ENCODE data around the gene ERC2. TPM values are rescaled to one million over a fixed set of nuclear protein-coding genes. Genes with fewer than 3 reads are reported as not detected.

ERC2 gene
- total RNA-seq, 2 donors from 2014 or later, result 16.1 to 22.8 TPM

GRCh38 chr3:55658690-55659562, 809.3 kb downstream of the ERC2 start:
- no peak overlapping the region for H3K4me3 Mint-ChIP-seq
- no peaks in the 10 kb centered on the region for H3K9me3 Mint-ChIP-seq
- H3K27ac ChIP-seq (ENCODE audit: low read depth, low read length), result no peak overlapping the region
- no peak overlapping the region for H3K9ac ChIP-seq (ENCODE audit: extremely low read depth, low read length, poor library complexity, severe bottlenecking)
- 52 to 56% methylated on average over 6 to 8 of the region's 8 CpGs for WGBS, 2 experiments (ENCODE audit: insufficient coverage in 1 of 2, insufficient read length in 1 of 2)
- H3K36me3 ChIP-seq (ENCODE audit: control insufficient read depth, insufficient read depth, low read length), result no peaks in the 10 kb centered on the region
- peak; percentile 37 for TF ChIP-seq CTCF (conservative IDR thresholded peaks at IDR 0.05)
- no peaks in the 10 kb centered on the region for H3K27me3 ChIP-seq (ENCODE audit: control insufficient read depth, insufficient read depth, low read length, poor library complexity, severe bottlenecking)
- H3K27me3 Mint-ChIP-seq (ENCODE audit: insufficient read depth), result no peaks in the 10 kb centered on the region
- H3K36me3 Mint-ChIP-seq (ENCODE audit: low read depth), result no peaks in the 10 kb centered on the region
- DNase-seq, result peak; percentile 69
- H3K4me1 ChIP-seq (ENCODE audit: control insufficient read depth, insufficient read depth, low read length), result no peaks in the 10 kb centered on the region
- H3K9me3 ChIP-seq (ENCODE audit: control insufficient read depth, low read length), result no peaks in the 10 kb centered on the region
- H3K27ac Mint-ChIP-seq, result no peak overlapping the region
- H3K4me3 ChIP-seq (ENCODE audit: low read length), result no peak overlapping the region
- peaks cover 22% of the 10 kb centered on the region for H3K4me1 Mint-ChIP-seq

- H3K27ac Mint-ChIP-seq, result no peak overlapping the region
- DNase-seq, result no peak
Observed at GRCh38 chr3:55658270-55658669, 810.0 kb downstream of the ERC2 start.

GRCh38 chr3:55655544-55655943, 812.7 kb downstream of the ERC2 start:
- no peak for TF ChIP-seq CTCF (conservative IDR thresholded peaks at IDR 0.05)
- Histone ChIP-seq H3K4me3 (ENCODE audit: low read length) (no peak overlapping the region), H3K9me3 (ENCODE audit: control insufficient read depth, low read length) (no peaks in the 10 kb centered on the region), H3K9ac (ENCODE audit: extremely low read depth, low read length, poor library complexity, severe bottlenecking) (no peak overlapping the region), H3K36me3 (ENCODE audit: control insufficient read depth, insufficient read depth, low read length) (no peaks in the 10 kb centered on the region), H3K27ac (ENCODE audit: low read depth, low read length) (no peak overlapping the region), H3K27me3 (ENCODE audit: control insufficient read depth, insufficient read depth, low read length, poor library complexity, severe bottlenecking) (no peaks in the 10 kb centered on the region), H3K4me1 (ENCODE audit: control insufficient read depth, insufficient read depth, low read length) (no peaks in the 10 kb centered on the region)
- Mint-ChIP-seq H3K27ac (no peak overlapping the region), H3K4me1 (peaks cover 17% of the 10 kb centered on the region), H3K4me3 (no peak overlapping the region), H3K9me3 (no peaks in the 10 kb centered on the region), H3K27me3 (ENCODE audit: insufficient read depth) (peaks cover 14% of the 10 kb centered on the region), H3K36me3 (ENCODE audit: low read depth) (no peaks in the 10 kb centered on the region)
- DNase-seq, result no peak
- 90 to 100% methylated on average over 1 of the region's 1 CpG for WGBS, 2 experiments (ENCODE audit: insufficient coverage in 1 of 2, insufficient read length in 1 of 2)

More at GRCh38 chr3:55658270-55658669, 810.0 kb downstream of the ERC2 start:
- Histone ChIP-seq H3K9me3 (ENCODE audit: control insufficient read depth, low read length) (no peaks in the 10 kb centered on the region), H3K36me3 (ENCODE audit: control insufficient read depth, insufficient read depth, low read length) (no peaks in the 10 kb centered on the region), H3K9ac (ENCODE audit: extremely low read depth, low read length, poor library complexity, severe bottlenecking) (no peak overlapping the region), H3K27me3 (ENCODE audit: control insufficient read depth, insufficient read depth, low read length, poor library complexity, severe bottlenecking) (no peaks in the 10 kb centered on the region), H3K4me1 (ENCODE audit: control insufficient read depth, insufficient read depth, low read length) (no peaks in the 10 kb centered on the region), H3K4me3 (ENCODE audit: low read length) (no peak overlapping the region), H3K27ac (ENCODE audit: low read depth, low read length) (no peak overlapping the region)
- Mint-ChIP-seq H3K36me3 (ENCODE audit: low read depth) (no peaks in the 10 kb centered on the region), H3K4me3 (no peak overlapping the region), H3K27me3 (ENCODE audit: insufficient read depth) (no peaks in the 10 kb centered on the region), H3K4me1 (peaks cover 18% of the 10 kb centered on the region), H3K9me3 (no peaks in the 10 kb centered on the region)
- no peak for TF ChIP-seq CTCF (conservative IDR thresholded peaks at IDR 0.05)
- WGBS, 2 experiments (ENCODE audit: insufficient coverage in 1 of 2, insufficient read length in 1 of 2), result 91 to 95% methylated on average over 1 of the region's 1 CpG
